GM23338 (cell line): ENCODE data around the gene ZBTB9. TPM values are rescaled to one million over a fixed set of nuclear protein-coding genes. Genes with fewer than 3 reads are reported as not detected.

Source experiments
- ATAC-seq: fragments of 200-7000 bp; cut with Tn5 transposase; 3 replicates; pipeline ENCODE4 v1.9.1; 2020
- DNase-seq: peaks from one replicate; pipeline ENCODE4 v3.0.0-alpha.2; 2015; ENCODE audit warnings: low spot score
- H2AFZ ChIP-seq: fragments of 200-600 bp; sonication (generic); 2 replicates; pipeline ENCODE4 v1.8.0; 2016; ENCODE audit warnings: antibody characterized with exemption, mild to moderate bottlenecking, moderate library complexity
- H3F3A ChIP-seq: fragments of 200-600 bp; sonication (generic); replicated peaks from 2 replicates; pipeline ENCODE4 v1.8.0; 2017; ENCODE audit warnings: antibody characterized with exemption, mixed run types, low read depth
- H3K27ac ChIP-seq: fragments of 200-600 bp; sonication (generic); 2 replicates; pipeline ENCODE4 v1.6.1; 2016; ENCODE audit warnings: low read depth
- H3K27me3 ChIP-seq: fragments of 200-600 bp; sonication (generic); 2 replicates; pipeline ENCODE4 v1.8.0; 2016; ENCODE audit warnings: mild to moderate bottlenecking, mixed run types, moderate library complexity; ENCODE audit not compliant: insufficient read depth
- H3K36me3 ChIP-seq: fragments of 200-600 bp; sonication (generic); 2 replicates; pipeline ENCODE4 v1.8.0; 2016; ENCODE audit warnings: mild to moderate bottlenecking; ENCODE audit not compliant: insufficient read depth
- H3K4me1 ChIP-seq: fragments of 200-600 bp; sonication (generic); 2 replicates; pipeline ENCODE4 v1.8.0; 2016; ENCODE audit warnings: mild to moderate bottlenecking, moderate library complexity; ENCODE audit not compliant: insufficient read depth
- H3K4me2 ChIP-seq: fragments of 200-600 bp; sonication (generic); 2 replicates; pipeline ENCODE4 v1.7.1; 2017; ENCODE audit warnings: mixed run types
- H3K4me3 ChIP-seq: fragments of 200-600 bp; sonication (generic); 2 replicates; pipeline ENCODE4 v1.6.1; 2016; ENCODE audit warnings: mixed run types
- H3K79me2 ChIP-seq: fragments of 200-600 bp; sonication (generic); replicated peaks from 2 replicates; pipeline ENCODE4 v1.8.0; 2017; ENCODE audit warnings: mild to moderate bottlenecking; ENCODE audit not compliant: insufficient read depth
- H3K9me2 ChIP-seq: fragments of 200-600 bp; sonication (generic); 2 replicates; pipeline ENCODE4 v1.8.0; 2017; ENCODE audit not compliant: insufficient read depth
- H4K20me1 ChIP-seq: fragments of 200-600 bp; sonication (generic); replicated peaks from 2 replicates; pipeline ENCODE4 v1.8.0; 2017; ENCODE audit warnings: mild to moderate bottlenecking; ENCODE audit not compliant: insufficient read depth
- H3K27ac Mint-ChIP-seq: 2 replicates; pipeline ENCODE4 v1.8.0; 2020; ENCODE audit warnings: inconsistent platforms, mild to moderate bottlenecking, moderate library complexity, mixed read lengths
- H3K27me3 Mint-ChIP-seq: 3 replicates; pipeline ENCODE4 v1.8.0; 2022; ENCODE audit warnings: low read depth, mild to moderate bottlenecking, moderate library complexity, mixed read lengths, inconsistent platforms; ENCODE audit not compliant: insufficient read depth, poor library complexity
- H3K36me3 Mint-ChIP-seq: 3 replicates; pipeline ENCODE4 v1.8.0; 2021; ENCODE audit warnings: low read depth, mild to moderate bottlenecking, inconsistent platforms, moderate library complexity, mixed read lengths
- H3K4me1 Mint-ChIP-seq: 3 replicates; pipeline ENCODE4 v1.8.0; 2020; ENCODE audit warnings: mild to moderate bottlenecking, inconsistent platforms, mixed read lengths
- H3K4me3 Mint-ChIP-seq: 3 replicates; pipeline ENCODE4 v1.8.0; 2021; ENCODE audit warnings: moderate library complexity, mild to moderate bottlenecking, inconsistent platforms, mixed read lengths
- H3K9me3 Mint-ChIP-seq: 3 replicates; pipeline ENCODE4 v1.8.0; 2020; ENCODE audit warnings: moderate library complexity, mild to moderate bottlenecking, inconsistent platforms, mixed read lengths
- CTCF ChIP-seq, 2 experiments: fragments of 200-600 bp in 1 of 2; sonication (generic) in 1 of 2; conservative IDR thresholded peaks; 2 replicates each; pipeline versions ENCODE4 v1.5.1 to v1.6.1; 2016 to 2017; ENCODE audit warnings: antibody characterized with exemption in 2 of 2, low read depth in 2 of 2, mild to moderate bottlenecking in 2 of 2, moderate library complexity in 1 of 2
- EZH2 ChIP-seq: fragments of 200-600 bp; sonication (generic); IDR thresholded peaks from one replicate; pipeline ENCODE4 v1.8.0; 2017; ENCODE audit warnings: antibody characterized with exemption, mild to moderate bottlenecking, low read depth; ENCODE audit not compliant: unreplicated experiment
- NANOG ChIP-seq: IDR thresholded peaks from 2 replicates; pipeline ENCODE4 v1.6.1; 2016; ENCODE audit warnings: antibody characterized with exemption, borderline replicate concordance
- POLR2AphosphoS5 ChIP-seq: IDR thresholded peaks from 2 replicates; pipeline ENCODE4 v1.6.1; 2016; ENCODE audit warnings: antibody characterized with exemption, low read depth
- REST ChIP-seq: IDR thresholded peaks from one replicate; pipeline ENCODE4 v1.6.1; 2018; ENCODE audit warnings: antibody characterized with exemption; ENCODE audit not compliant: unreplicated experiment
- ZNF331 ChIP-seq: fragments of 250-450 bp; sonication (Bioruptor Pico); IDR thresholded peaks from 2 replicates; pipeline ENCODE4 v1.5.0; 2020; ENCODE audit warnings: low read depth, mild to moderate bottlenecking, moderate library complexity
- polyA plus RNA-seq: library from polyadenylated mRNA; unstranded; fragments of >200 nt; fragmentation: Nextera tagmentation; extraction: Ambion mirVana; gene quantifications from 2 replicates; pipeline ENCODE4 v1.2.1, GENCODE V29; 2016
- total RNA-seq: library from RNA; depleted of rRNA; stranded (reverse); fragments of >200 nt; shearing (Covaris generic); gene quantifications from 2 replicates; pipeline ENCODE4 v1.2.3, GENCODE V29; 2014

ZBTB9 gene
- total and polyA plus RNA-seq, 2 experiments from 2014 or later = 13.5 to 17.9 TPM

- TF ChIP-seq POLR2AphosphoS5 (no peak), CTCF (conservative IDR thresholded peaks at IDR 0.05; ENCODE audit: low read depth in 2 of 2) (no peak), REST (no peak), NANOG (no peak), EZH2 (no peak), ZNF331 (no peak)
Measured at GRCh38 chr6:33438978-33439594, 15.3 kb upstream of the ZBTB9 start (continued).

GRCh38 chr6:33439956-33440648, 14.3 kb upstream of the ZBTB9 start:
- Histone ChIP-seq H3K27me3 (no peaks in the 10 kb centered on the region), H3K79me2 (peaks cover 6% of the 10 kb centered on the region), H2AFZ (no peak overlapping the region), H3K36me3 (peaks cover 60% of the 10 kb centered on the region), H3K4me2 (no peak overlapping the region), H3K4me3 (no peak overlapping the region), H3F3A (0 out of 2 replicates have a peak, but pooled peaks cover 2% of the 10 kb centered on the region), H3K4me1 (no peaks in the 10 kb centered on the region), H3K9me2 (no peaks in the 10 kb centered on the region), H4K20me1 (peaks cover 3% of the 10 kb centered on the region), H3K27ac (no peak overlapping the region)
- Mint-ChIP-seq H3K27ac (peak overlapping the region; percentile 65), H3K36me3 (peaks cover 98% of the 10 kb centered on the region), H3K27me3 (peaks cover 15% of the 10 kb centered on the region), H3K4me1 (peaks cover 15% of the 10 kb centered on the region), H3K4me3 (peak overlapping the region; percentile 3; the same call in 1 of the 3 replicates), H3K9me3 (no peaks in the 10 kb centered on the region; the same call in 2 of the 3 replicates)
- ATAC-seq (peak; percentile 45), DNase-seq (no peak)
- TF ChIP-seq CTCF (conservative IDR thresholded peaks at IDR 0.05; ENCODE audit: low read depth in 2 of 2) (peak in 1 of 2 experiments; percentile 22; a peak in 2 of 4 replicates), REST (no peak), ZNF331 (no peak)
